GM23338 (cell line): ENCODE data around the gene KRT2. TPM values are rescaled to one million over a fixed set of nuclear protein-coding genes. Genes with fewer than 3 reads are reported as not detected.

Experiments
- ATAC-seq: fragments of 200-7000 bp; cut with Tn5 transposase; 3 replicates; pipeline ENCODE4 v1.9.1; 2020
- DNase-seq: peaks from one replicate; pipeline ENCODE4 v3.0.0-alpha.2; 2015; ENCODE audit warnings: low spot score
- H2AFZ ChIP-seq: fragments of 200-600 bp; sonication (generic); 2 replicates; pipeline ENCODE4 v1.8.0; 2016; ENCODE audit warnings: antibody characterized with exemption, mild to moderate bottlenecking, moderate library complexity
- H3F3A ChIP-seq: fragments of 200-600 bp; sonication (generic); replicated peaks from 2 replicates; pipeline ENCODE4 v1.8.0; 2017; ENCODE audit warnings: antibody characterized with exemption, mixed run types, low read depth
- H3K27ac ChIP-seq: fragments of 200-600 bp; sonication (generic); 2 replicates; pipeline ENCODE4 v1.6.1; 2016; ENCODE audit warnings: low read depth
- H3K27me3 ChIP-seq: fragments of 200-600 bp; sonication (generic); 2 replicates; pipeline ENCODE4 v1.8.0; 2016; ENCODE audit warnings: mild to moderate bottlenecking, mixed run types, moderate library complexity; ENCODE audit not compliant: insufficient read depth
- H3K36me3 ChIP-seq: fragments of 200-600 bp; sonication (generic); 2 replicates; pipeline ENCODE4 v1.8.0; 2016; ENCODE audit warnings: mild to moderate bottlenecking; ENCODE audit not compliant: insufficient read depth
- H3K4me1 ChIP-seq: fragments of 200-600 bp; sonication (generic); 2 replicates; pipeline ENCODE4 v1.8.0; 2016; ENCODE audit warnings: mild to moderate bottlenecking, moderate library complexity; ENCODE audit not compliant: insufficient read depth
- H3K4me2 ChIP-seq: fragments of 200-600 bp; sonication (generic); 2 replicates; pipeline ENCODE4 v1.7.1; 2017; ENCODE audit warnings: mixed run types
- H3K4me3 ChIP-seq: fragments of 200-600 bp; sonication (generic); 2 replicates; pipeline ENCODE4 v1.6.1; 2016; ENCODE audit warnings: mixed run types
- H3K79me2 ChIP-seq: fragments of 200-600 bp; sonication (generic); replicated peaks from 2 replicates; pipeline ENCODE4 v1.8.0; 2017; ENCODE audit warnings: mild to moderate bottlenecking; ENCODE audit not compliant: insufficient read depth
- H3K9me2 ChIP-seq: fragments of 200-600 bp; sonication (generic); 2 replicates; pipeline ENCODE4 v1.8.0; 2017; ENCODE audit not compliant: insufficient read depth
- H4K20me1 ChIP-seq: fragments of 200-600 bp; sonication (generic); replicated peaks from 2 replicates; pipeline ENCODE4 v1.8.0; 2017; ENCODE audit warnings: mild to moderate bottlenecking; ENCODE audit not compliant: insufficient read depth
- H3K27ac Mint-ChIP-seq: 2 replicates; pipeline ENCODE4 v1.8.0; 2020; ENCODE audit warnings: inconsistent platforms, mild to moderate bottlenecking, moderate library complexity, mixed read lengths
- H3K27me3 Mint-ChIP-seq: 3 replicates; pipeline ENCODE4 v1.8.0; 2022; ENCODE audit warnings: low read depth, mild to moderate bottlenecking, moderate library complexity, mixed read lengths, inconsistent platforms; ENCODE audit not compliant: insufficient read depth, poor library complexity
- H3K36me3 Mint-ChIP-seq: 3 replicates; pipeline ENCODE4 v1.8.0; 2021; ENCODE audit warnings: low read depth, mild to moderate bottlenecking, inconsistent platforms, moderate library complexity, mixed read lengths
- H3K4me1 Mint-ChIP-seq: 3 replicates; pipeline ENCODE4 v1.8.0; 2020; ENCODE audit warnings: mild to moderate bottlenecking, inconsistent platforms, mixed read lengths
- H3K4me3 Mint-ChIP-seq: 3 replicates; pipeline ENCODE4 v1.8.0; 2021; ENCODE audit warnings: moderate library complexity, mild to moderate bottlenecking, inconsistent platforms, mixed read lengths
- H3K9me3 Mint-ChIP-seq: 3 replicates; pipeline ENCODE4 v1.8.0; 2020; ENCODE audit warnings: moderate library complexity, mild to moderate bottlenecking, inconsistent platforms, mixed read lengths
- CREB1 ChIP-seq: fragments of 250-450 bp; sonication (Bioruptor Pico); IDR thresholded peaks from 2 replicates; pipeline ENCODE4 v1.5.0; 2020; ENCODE audit warnings: low read depth, mild to moderate bottlenecking, moderate library complexity
- CTCF ChIP-seq, 2 experiments: fragments of 200-600 bp in 1 of 2; sonication (generic) in 1 of 2; conservative IDR thresholded peaks; 2 replicates each; pipeline versions ENCODE4 v1.5.1 to v1.6.1; 2016 to 2017; ENCODE audit warnings: antibody characterized with exemption in 2 of 2, low read depth in 2 of 2, mild to moderate bottlenecking in 2 of 2, moderate library complexity in 1 of 2
- ETS1 ChIP-seq: IDR thresholded peaks from 2 replicates; pipeline ENCODE4 v1.6.1; 2016; ENCODE audit warnings: antibody characterized with exemption
- EZH2 ChIP-seq: fragments of 200-600 bp; sonication (generic); IDR thresholded peaks from one replicate; pipeline ENCODE4 v1.8.0; 2017; ENCODE audit warnings: antibody characterized with exemption, mild to moderate bottlenecking, low read depth; ENCODE audit not compliant: unreplicated experiment
- NANOG ChIP-seq: IDR thresholded peaks from 2 replicates; pipeline ENCODE4 v1.6.1; 2016; ENCODE audit warnings: antibody characterized with exemption, borderline replicate concordance
- POLR2AphosphoS5 ChIP-seq: IDR thresholded peaks from 2 replicates; pipeline ENCODE4 v1.6.1; 2016; ENCODE audit warnings: antibody characterized with exemption, low read depth
- REST ChIP-seq: IDR thresholded peaks from one replicate; pipeline ENCODE4 v1.6.1; 2018; ENCODE audit warnings: antibody characterized with exemption; ENCODE audit not compliant: unreplicated experiment
- STAT1 ChIP-seq: IDR thresholded peaks from one replicate; pipeline ENCODE4 v1.6.1; 2016; ENCODE audit warnings: antibody characterized with exemption; ENCODE audit not compliant: unreplicated experiment
- ZNF114 ChIP-seq: fragments of 250-450 bp; sonication (Bioruptor Pico); IDR thresholded peaks from 2 replicates; pipeline ENCODE4 v1.5.0; 2020; ENCODE audit warnings: mild to moderate bottlenecking, moderate library complexity
- ZNF331 ChIP-seq: fragments of 250-450 bp; sonication (Bioruptor Pico); IDR thresholded peaks from 2 replicates; pipeline ENCODE4 v1.5.0; 2020; ENCODE audit warnings: low read depth, mild to moderate bottlenecking, moderate library complexity
- ZNF462 ChIP-seq: fragments of 250-450 bp; sonication (Bioruptor Pico); IDR thresholded peaks from 2 replicates; pipeline ENCODE4 v1.5.0; 2020; ENCODE audit warnings: mild to moderate bottlenecking, moderate library complexity
- polyA plus RNA-seq: library from polyadenylated mRNA; unstranded; fragments of >200 nt; fragmentation: Nextera tagmentation; extraction: Ambion mirVana; gene quantifications from 2 replicates; pipeline ENCODE4 v1.2.1, GENCODE V29; 2016
- total RNA-seq: library from RNA; depleted of rRNA; stranded (reverse); fragments of >200 nt; shearing (Covaris generic); gene quantifications from 2 replicates; pipeline ENCODE4 v1.2.3, GENCODE V29; 2014

Gene KRT2
- total and polyA plus RNA-seq, 2 experiments from 2014 or later, result not detected

GRCh38 chr12:52661668-52662067, 9.7 kb upstream of the KRT2 start (continued):
- TF ChIP-seq CTCF (conservative IDR thresholded peaks at IDR 0.05; ENCODE audit: low read depth in 2 of 2) (no peak), POLR2AphosphoS5 (no peak), CREB1 (CRISPR knock-in tag) (no peak), STAT1 (no peak), ZNF331 (CRISPR knock-in tag) (no peak), ZNF462 (CRISPR knock-in tag) (no peak), NANOG (no peak)

GRCh38 chr12:52660934-52661499, 9.0 kb upstream of the KRT2 start:
- H3K27me3 Mint-ChIP-seq, result no peaks in the 10 kb centered on the region
- H3K9me3 Mint-ChIP-seq, result no peaks in the 10 kb centered on the region
- no peaks in the 10 kb centered on the region; the same call in 2 of the 3 replicates for H3K4me1 Mint-ChIP-seq
- TF ChIP-seq NANOG (no peak), ETS1 (no peak), ZNF331 (CRISPR knock-in tag) (no peak), EZH2 (no peak), ZNF114 (CRISPR knock-in tag) (no peak), STAT1 (no peak), REST (no peak)

More at GRCh38 chr12:52660934-52661499, 9.0 kb upstream of the KRT2 start:
- no peaks in the 10 kb centered on the region for H3K4me1 ChIP-seq
- H3K4me3 ChIP-seq, result no peak overlapping the region
- H3K79me2 ChIP-seq, result no peaks in the 10 kb centered on the region
- H4K20me1 ChIP-seq, result no peaks in the 10 kb centered on the region
- H3K27me3 ChIP-seq, result no peaks in the 10 kb centered on the region
- Mint-ChIP-seq H3K4me3 (no peak overlapping the region), H3K36me3 (no peaks in the 10 kb centered on the region), H3K27ac (no peak overlapping the region)
- H2AFZ ChIP-seq, result no peak overlapping the region
- no peaks in the 10 kb centered on the region for H3K36me3 ChIP-seq
- ATAC-seq, result no peak
- H3K9me2 ChIP-seq, result no peaks in the 10 kb centered on the region
- DNase-seq, result no peak
- no peak overlapping the region for H3K4me2 ChIP-seq
- no peaks in the 10 kb centered on the region for H3F3A ChIP-seq
- H3K27ac ChIP-seq, result no peak overlapping the region
